ENCODE measurements around the gene C1orf122. TPM values are rescaled to one million over a fixed set of nuclear protein-coding genes. Genes with fewer than 3 reads are reported as not detected.

Gene C1orf122
- total RNA-seq, 1 experiment from 2014 or later, result 45.9 TPM

DNA sequence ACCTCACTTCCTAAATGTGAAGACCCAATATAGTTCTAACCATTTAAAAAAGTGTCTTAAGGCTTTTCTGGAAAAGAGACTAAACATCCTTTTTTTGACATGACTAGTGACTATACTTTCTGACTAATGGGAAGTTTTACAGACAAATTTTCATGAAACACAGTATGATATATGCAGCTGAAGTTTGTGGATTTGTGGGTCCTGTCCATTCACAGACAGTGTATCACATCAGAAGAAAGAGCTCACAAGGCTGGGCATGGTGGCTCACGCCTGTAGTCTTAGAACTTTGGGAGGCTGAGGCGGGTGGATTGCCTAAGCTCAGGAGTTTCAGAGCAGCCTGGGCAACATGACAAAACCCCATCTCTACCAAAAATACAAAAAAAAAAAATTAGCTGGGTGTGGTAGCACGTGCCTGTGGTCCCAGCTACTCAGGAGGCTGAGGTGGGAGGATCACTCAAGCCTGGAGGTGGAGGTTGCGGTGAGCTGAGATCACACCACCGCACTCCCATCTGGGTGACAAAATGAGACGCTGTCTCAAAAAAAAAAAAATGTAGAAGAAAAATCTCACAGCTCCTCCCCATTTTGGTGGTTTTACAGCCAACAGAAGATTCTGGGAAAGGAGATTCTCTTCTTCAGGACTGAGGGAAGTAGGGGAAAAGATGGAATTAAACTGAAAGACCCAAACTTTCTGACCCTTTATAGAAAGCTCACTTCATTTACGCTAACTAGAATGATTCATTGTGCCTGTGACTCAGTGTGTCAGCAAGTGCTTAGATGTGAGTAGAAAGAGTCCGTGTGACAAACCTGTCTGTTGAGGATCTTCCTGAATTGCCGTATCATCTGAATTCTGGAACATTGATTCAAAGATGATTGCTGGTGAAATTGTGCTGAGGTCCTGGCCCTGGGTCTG is 15.6 kb downstream of the C1orf122 start:
- Mint-ChIP-seq H3K4me1 (no peaks in the 10 kb centered on the region), H3K4me3 (no peak overlapping the region), H3K27ac (no peak overlapping the region), H3K27me3 (ENCODE audit: low read depth) (no peaks in the 10 kb centered on the region), H3K36me3 (peaks cover 28% of the 10 kb centered on the region), H3K9me3 (no peaks in the 10 kb centered on the region)
- ATAC-seq, result no peak
- TF ChIP-seq, protein P1, sequence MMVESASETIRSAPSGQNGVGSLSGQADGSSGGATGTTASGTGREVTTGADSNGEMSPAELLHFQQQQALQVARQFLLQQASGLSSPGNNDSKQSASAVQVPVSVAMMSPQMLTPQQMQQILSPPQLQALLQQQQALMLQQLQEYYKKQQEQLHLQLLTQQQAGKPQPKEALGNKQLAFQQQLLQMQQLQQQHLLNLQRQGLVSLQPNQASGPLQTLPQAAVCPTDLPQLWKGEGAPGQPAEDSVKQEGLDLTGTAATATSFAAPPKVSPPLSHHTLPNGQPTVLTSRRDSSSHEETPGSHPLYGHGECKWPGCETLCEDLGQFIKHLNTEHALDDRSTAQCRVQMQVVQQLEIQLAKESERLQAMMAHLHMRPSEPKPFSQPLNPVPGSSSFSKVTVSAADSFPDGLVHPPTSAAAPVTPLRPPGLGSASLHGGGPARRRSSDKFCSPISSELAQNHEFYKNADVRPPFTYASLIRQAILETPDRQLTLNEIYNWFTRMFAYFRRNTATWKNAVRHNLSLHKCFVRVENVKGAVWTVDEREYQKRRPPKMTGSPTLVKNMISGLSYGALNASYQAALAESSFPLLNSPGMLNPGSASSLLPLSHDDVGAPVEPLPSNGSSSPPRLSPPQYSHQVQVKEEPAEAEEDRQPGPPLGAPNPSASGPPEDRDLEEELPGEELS (CRISPR knock-in tag; IDR thresholded peaks at IDR 0.05), result no peak
- no peak for TF ChIP-seq ZNF138 (CRISPR knock-in tag; conservative IDR thresholded peaks at IDR 0.05)
- no peak for TF ChIP-seq ESRRA (CRISPR knock-in tag; IDR thresholded peaks at IDR 0.05; ENCODE audit: borderline replicate concordance)
- TF ChIP-seq, protein P2, sequence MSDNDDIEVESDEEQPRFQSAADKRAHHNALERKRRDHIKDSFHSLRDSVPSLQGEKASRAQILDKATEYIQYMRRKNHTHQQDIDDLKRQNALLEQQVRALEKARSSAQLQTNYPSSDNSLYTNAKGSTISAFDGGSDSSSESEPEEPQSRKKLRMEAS (CRISPR knock-in tag; IDR thresholded peaks at IDR 0.05), result no peak
- TF ChIP-seq, protein P3, sequence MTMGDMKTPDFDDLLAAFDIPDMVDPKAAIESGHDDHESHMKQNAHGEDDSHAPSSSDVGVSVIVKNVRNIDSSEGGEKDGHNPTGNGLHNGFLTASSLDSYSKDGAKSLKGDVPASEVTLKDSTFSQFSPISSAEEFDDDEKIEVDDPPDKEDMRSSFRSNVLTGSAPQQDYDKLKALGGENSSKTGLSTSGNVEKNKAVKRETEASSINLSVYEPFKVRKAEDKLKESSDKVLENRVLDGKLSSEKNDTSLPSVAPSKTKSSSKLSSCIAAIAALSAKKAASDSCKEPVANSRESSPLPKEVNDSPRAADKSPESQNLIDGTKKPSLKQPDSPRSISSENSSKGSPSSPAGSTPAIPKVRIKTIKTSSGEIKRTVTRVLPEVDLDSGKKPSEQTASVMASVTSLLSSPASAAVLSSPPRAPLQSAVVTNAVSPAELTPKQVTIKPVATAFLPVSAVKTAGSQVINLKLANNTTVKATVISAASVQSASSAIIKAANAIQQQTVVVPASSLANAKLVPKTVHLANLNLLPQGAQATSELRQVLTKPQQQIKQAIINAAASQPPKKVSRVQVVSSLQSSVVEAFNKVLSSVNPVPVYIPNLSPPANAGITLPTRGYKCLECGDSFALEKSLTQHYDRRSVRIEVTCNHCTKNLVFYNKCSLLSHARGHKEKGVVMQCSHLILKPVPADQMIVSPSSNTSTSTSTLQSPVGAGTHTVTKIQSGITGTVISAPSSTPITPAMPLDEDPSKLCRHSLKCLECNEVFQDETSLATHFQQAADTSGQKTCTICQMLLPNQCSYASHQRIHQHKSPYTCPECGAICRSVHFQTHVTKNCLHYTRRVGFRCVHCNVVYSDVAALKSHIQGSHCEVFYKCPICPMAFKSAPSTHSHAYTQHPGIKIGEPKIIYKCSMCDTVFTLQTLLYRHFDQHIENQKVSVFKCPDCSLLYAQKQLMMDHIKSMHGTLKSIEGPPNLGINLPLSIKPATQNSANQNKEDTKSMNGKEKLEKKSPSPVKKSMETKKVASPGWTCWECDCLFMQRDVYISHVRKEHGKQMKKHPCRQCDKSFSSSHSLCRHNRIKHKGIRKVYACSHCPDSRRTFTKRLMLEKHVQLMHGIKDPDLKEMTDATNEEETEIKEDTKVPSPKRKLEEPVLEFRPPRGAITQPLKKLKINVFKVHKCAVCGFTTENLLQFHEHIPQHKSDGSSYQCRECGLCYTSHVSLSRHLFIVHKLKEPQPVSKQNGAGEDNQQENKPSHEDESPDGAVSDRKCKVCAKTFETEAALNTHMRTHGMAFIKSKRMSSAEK (CRISPR knock-in tag; IDR thresholded peaks at IDR 0.05; ENCODE audit: borderline replicate concordance), result no peak
- no peak for TF ChIP-seq NR2C2 (CRISPR knock-in tag; IDR thresholded peaks at IDR 0.05)
- no peak for TF ChIP-seq PRRX2 (CRISPR knock-in tag; IDR thresholded peaks at IDR 0.05)
- TF ChIP-seq, protein P4, sequence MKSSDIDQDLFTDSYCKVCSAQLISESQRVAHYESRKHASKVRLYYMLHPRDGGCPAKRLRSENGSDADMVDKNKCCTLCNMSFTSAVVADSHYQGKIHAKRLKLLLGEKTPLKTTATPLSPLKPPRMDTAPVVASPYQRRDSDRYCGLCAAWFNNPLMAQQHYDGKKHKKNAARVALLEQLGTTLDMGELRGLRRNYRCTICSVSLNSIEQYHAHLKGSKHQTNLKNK (CRISPR knock-in tag; IDR thresholded peaks at IDR 0.05), result no peak
- CTCF ChIA-PET, result interaction anchor here (1.0 kb wide), 1 partner anchor 113 kb away, joined by 5 read pairs; no protein-coding TSS in a partner anchor
- no peak for DNase-seq (ENCODE audit: low spot score)
- POLR2A ChIA-PET, result no interaction called here

DNA sequence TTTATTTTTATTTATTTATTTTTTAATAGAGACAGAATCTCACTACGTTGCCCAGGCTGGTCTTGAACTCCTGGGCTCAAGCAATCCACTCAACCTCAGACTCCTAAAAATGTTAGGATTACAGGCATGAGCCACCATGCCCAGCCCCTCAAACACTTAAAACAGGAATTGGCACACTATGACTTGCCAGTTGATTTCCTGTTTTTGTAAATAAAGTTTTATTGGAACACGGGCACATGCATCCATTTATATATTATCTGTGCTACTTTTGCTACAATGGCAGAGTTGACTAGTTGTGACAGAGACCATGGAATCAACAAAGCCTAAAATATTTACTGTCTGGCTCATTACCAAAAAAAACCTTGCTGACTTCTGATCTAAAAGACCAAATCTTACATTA is 16.4 kb downstream of the C1orf122 start:
- CTCF ChIA-PET, result no interaction called here
- TF ChIP-seq JAZF1 (CRISPR knock-in tag; IDR thresholded peaks at IDR 0.05), result no peak
- no peak for TF ChIP-seq FOXJ3 (CRISPR knock-in tag; IDR thresholded peaks at IDR 0.05; ENCODE audit: borderline replicate concordance)
- TF ChIP-seq, protein P5, sequence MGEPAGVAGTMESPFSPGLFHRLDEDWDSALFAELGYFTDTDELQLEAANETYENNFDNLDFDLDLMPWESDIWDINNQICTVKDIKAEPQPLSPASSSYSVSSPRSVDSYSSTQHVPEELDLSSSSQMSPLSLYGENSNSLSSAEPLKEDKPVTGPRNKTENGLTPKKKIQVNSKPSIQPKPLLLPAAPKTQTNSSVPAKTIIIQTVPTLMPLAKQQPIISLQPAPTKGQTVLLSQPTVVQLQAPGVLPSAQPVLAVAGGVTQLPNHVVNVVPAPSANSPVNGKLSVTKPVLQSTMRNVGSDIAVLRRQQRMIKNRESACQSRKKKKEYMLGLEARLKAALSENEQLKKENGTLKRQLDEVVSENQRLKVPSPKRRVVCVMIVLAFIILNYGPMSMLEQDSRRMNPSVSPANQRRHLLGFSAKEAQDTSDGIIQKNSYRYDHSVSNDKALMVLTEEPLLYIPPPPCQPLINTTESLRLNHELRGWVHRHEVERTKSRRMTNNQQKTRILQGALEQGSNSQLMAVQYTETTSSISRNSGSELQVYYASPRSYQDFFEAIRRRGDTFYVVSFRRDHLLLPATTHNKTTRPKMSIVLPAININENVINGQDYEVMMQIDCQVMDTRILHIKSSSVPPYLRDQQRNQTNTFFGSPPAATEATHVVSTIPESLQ (CRISPR knock-in tag; IDR thresholded peaks at IDR 0.05), result no peak
- TF ChIP-seq, protein P6, sequence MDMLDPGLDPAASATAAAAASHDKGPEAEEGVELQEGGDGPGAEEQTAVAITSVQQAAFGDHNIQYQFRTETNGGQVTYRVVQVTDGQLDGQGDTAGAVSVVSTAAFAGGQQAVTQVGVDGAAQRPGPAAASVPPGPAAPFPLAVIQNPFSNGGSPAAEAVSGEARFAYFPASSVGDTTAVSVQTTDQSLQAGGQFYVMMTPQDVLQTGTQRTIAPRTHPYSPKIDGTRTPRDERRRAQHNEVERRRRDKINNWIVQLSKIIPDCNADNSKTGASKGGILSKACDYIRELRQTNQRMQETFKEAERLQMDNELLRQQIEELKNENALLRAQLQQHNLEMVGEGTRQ (CRISPR knock-in tag; IDR thresholded peaks at IDR 0.05), result no peak
- TF ChIP-seq ZNF232 (CRISPR knock-in tag; IDR thresholded peaks at IDR 0.05), result no peak
- TF ChIP-seq, protein P7, sequence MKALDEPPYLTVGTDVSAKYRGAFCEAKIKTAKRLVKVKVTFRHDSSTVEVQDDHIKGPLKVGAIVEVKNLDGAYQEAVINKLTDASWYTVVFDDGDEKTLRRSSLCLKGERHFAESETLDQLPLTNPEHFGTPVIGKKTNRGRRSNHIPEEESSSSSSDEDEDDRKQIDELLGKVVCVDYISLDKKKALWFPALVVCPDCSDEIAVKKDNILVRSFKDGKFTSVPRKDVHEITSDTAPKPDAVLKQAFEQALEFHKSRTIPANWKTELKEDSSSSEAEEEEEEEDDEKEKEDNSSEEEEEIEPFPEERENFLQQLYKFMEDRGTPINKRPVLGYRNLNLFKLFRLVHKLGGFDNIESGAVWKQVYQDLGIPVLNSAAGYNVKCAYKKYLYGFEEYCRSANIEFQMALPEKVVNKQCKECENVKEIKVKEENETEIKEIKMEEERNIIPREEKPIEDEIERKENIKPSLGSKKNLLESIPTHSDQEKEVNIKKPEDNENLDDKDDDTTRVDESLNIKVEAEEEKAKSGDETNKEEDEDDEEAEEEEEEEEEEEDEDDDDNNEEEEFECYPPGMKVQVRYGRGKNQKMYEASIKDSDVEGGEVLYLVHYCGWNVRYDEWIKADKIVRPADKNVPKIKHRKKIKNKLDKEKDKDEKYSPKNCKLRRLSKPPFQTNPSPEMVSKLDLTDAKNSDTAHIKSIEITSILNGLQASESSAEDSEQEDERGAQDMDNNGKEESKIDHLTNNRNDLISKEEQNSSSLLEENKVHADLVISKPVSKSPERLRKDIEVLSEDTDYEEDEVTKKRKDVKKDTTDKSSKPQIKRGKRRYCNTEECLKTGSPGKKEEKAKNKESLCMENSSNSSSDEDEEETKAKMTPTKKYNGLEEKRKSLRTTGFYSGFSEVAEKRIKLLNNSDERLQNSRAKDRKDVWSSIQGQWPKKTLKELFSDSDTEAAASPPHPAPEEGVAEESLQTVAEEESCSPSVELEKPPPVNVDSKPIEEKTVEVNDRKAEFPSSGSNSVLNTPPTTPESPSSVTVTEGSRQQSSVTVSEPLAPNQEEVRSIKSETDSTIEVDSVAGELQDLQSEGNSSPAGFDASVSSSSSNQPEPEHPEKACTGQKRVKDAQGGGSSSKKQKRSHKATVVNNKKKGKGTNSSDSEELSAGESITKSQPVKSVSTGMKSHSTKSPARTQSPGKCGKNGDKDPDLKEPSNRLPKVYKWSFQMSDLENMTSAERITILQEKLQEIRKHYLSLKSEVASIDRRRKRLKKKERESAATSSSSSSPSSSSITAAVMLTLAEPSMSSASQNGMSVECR (CRISPR knock-in tag; IDR thresholded peaks at IDR 0.05; ENCODE audit: borderline replicate concordance), result no peak
- TF ChIP-seq KAT7 (CRISPR knock-in tag; IDR thresholded peaks at IDR 0.05; ENCODE audit: borderline replicate concordance), result no peak
- no peak for TF ChIP-seq TP53 (CRISPR knock-in tag; IDR thresholded peaks at IDR 0.05)
- no peak for TF ChIP-seq NR1H2 (CRISPR knock-in tag; IDR thresholded peaks at IDR 0.05)

More for the DNA sequence above, 16.4 kb downstream of the C1orf122 start:
- no peaks in the 10 kb centered on the region for H3K27me3 Mint-ChIP-seq (ENCODE audit: low read depth)
- no peaks in the 10 kb centered on the region for H3K4me1 Mint-ChIP-seq
- DNase-seq (ENCODE audit: low spot score) (no peak), ATAC-seq (no peak)
- no peak overlapping the region for H3K4me3 Mint-ChIP-seq
- peaks cover 31% of the 10 kb centered on the region for H3K36me3 Mint-ChIP-seq
- H3K27ac Mint-ChIP-seq, result no peak overlapping the region
- no peaks in the 10 kb centered on the region for H3K9me3 Mint-ChIP-seq
- POLR2A ChIA-PET, result no interaction called here

Measured in WTC11 (cell line).